ENCODE measurements around the gene GMDS. TPM values are rescaled to one million over a fixed set of nuclear protein-coding genes. Genes with fewer than 3 reads are reported as not detected.

GMDS gene
- total RNA-seq, 1 donor from 2014 or later = 7.8 TPM

DNA sequence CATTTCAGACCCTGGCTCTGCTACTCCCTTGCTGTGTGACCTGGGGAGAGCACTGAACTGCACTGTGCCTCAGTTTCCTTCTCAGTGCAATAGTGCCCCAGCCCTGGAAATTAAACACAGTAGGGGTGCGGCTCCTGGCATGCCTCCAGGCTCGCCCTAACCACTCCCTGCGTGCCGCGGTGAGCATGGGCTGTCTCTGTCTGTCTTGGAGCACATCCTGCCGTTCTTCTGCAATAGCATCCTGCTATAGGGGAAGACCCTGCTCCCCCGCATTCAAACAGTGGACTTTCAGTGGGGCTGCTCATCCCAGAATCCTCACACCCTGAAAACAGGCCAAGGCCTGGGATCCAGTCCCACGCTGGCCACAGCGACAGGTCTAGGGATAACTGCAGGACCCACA, 506.2 kb downstream of the GMDS start:
- Histone ChIP-seq H3K4me1 (ENCODE audit: control insufficient read depth in 3 of 3, insufficient read depth in 3 of 3, low read length in 3 of 3) (no peaks in the 10 kb centered on the region), H3K27me3 (ENCODE audit: control insufficient read depth in 3 of 3, insufficient read depth in 3 of 3, low read length in 3 of 3) (no peaks in the 10 kb centered on the region), H3K27ac (ENCODE audit: low read depth, low read length) (no peak overlapping the region), H3K36me3 (ENCODE audit: control insufficient read depth in 3 of 3, insufficient read depth in 3 of 3, low read length in 3 of 3) (no peaks in the 10 kb centered on the region), H3K4me3 (ENCODE audit: low read length in 3 of 3) (no peak overlapping the region), H3K9me3 (ENCODE audit: control insufficient read depth in 3 of 3, low read length in 3 of 3) (no peaks in the 10 kb centered on the region), H3K9ac (ENCODE audit: low read depth in 1 of 3, low read length in 3 of 3) (no peak overlapping the region)

DNA sequence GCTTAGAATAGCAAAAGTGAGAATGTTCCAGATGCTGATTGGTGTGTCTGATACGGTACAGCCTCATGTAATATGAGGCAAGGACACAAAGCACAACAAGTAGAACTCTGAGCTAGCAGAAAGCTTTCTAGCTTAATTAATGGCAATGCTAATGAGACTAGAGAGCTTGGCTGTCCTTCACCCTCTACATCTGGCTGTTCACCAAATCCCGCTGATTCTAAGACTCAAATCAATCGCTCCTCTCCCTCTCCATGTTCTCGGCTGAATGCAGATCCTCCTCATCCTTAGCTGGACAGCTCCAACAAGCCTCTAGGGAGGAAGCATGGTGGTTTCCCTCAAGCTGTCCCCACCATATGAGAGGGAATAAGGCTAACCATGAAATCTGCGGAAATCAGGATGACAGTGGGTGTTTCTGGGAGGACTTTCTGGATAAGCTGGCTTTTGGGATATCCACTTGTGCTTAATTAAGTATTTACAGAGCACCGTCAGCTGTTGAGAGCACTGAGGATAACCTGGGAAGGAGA, 506.8 kb downstream of the GMDS start:
- Histone ChIP-seq H3K4me1 (ENCODE audit: control insufficient read depth in 3 of 3, insufficient read depth in 3 of 3, low read length in 3 of 3) (no peaks in the 10 kb centered on the region), H3K36me3 (ENCODE audit: control insufficient read depth in 3 of 3, insufficient read depth in 3 of 3, low read length in 3 of 3) (no peaks in the 10 kb centered on the region), H3K4me3 (ENCODE audit: low read length in 3 of 3) (no peak overlapping the region), H3K9ac (ENCODE audit: low read depth in 1 of 3, low read length in 3 of 3) (no peak overlapping the region), H3K27me3 (ENCODE audit: control insufficient read depth in 3 of 3, insufficient read depth in 3 of 3, low read length in 3 of 3) (no peaks in the 10 kb centered on the region), H3K27ac (ENCODE audit: low read depth, low read length) (no peak overlapping the region), H3K9me3 (ENCODE audit: control insufficient read depth in 3 of 3, low read length in 3 of 3) (no peaks in the 10 kb centered on the region)

- Histone ChIP-seq H3K27me3 (ENCODE audit: control insufficient read depth in 3 of 3, insufficient read depth in 3 of 3, low read length in 3 of 3) (no peaks in the 10 kb centered on the region), H3K36me3 (ENCODE audit: control insufficient read depth in 3 of 3, insufficient read depth in 3 of 3, low read length in 3 of 3) (no peaks in the 10 kb centered on the region), H3K9ac (ENCODE audit: low read depth in 1 of 3, low read length in 3 of 3) (no peak overlapping the region), H3K4me3 (ENCODE audit: low read length in 3 of 3) (no peak overlapping the region), H3K27ac (ENCODE audit: low read depth, low read length) (no peak overlapping the region), H3K9me3 (ENCODE audit: control insufficient read depth in 3 of 3, low read length in 3 of 3) (no peaks in the 10 kb centered on the region), H3K4me1 (ENCODE audit: control insufficient read depth in 3 of 3, insufficient read depth in 3 of 3, low read length in 3 of 3) (no peaks in the 10 kb centered on the region)
Measured at GRCh38 chr6:1737463-1738311, 507.7 kb downstream of the GMDS start.

DNA sequence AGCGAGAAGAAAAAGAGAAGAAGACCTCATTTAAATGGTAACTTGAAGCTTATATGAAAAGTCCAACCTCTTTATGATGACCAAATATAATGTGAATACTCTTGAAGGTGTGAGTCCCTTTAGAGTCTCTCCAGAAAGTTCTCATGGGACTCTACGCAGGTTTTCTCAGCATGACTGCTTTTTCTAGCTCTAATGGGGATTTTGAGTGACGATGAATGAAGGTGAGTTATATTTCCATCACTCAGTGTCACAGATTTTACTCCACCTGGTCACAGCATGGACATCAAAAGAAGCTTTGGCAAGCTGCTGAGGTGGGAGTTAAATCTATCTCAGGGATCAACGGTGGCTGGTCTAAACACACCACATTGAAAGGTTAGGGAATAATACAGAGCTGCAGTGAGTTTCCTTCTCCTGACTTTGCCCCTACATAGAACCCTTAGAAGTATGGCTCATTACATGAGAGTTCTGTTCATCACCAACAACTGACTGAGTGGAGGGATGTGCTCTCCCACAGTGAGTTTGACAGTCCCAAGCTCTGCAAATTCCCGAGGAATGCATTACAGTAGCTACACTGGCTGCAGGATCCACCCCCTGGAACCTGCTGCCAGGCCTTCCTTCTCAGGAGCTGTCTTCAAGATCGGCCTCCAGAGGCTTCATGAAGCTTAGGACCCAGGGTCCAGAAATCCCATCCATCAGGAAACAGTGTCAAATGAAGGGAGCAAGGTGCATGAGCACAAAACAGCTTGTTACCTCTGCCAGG, 508.9 kb downstream of the GMDS start:
- Histone ChIP-seq H3K4me1 (ENCODE audit: control insufficient read depth in 3 of 3, insufficient read depth in 3 of 3, low read length in 3 of 3) (no peaks in the 10 kb centered on the region), H3K4me3 (ENCODE audit: low read length in 3 of 3) (no peak overlapping the region), H3K36me3 (ENCODE audit: control insufficient read depth in 3 of 3, insufficient read depth in 3 of 3, low read length in 3 of 3) (no peaks in the 10 kb centered on the region), H3K27me3 (ENCODE audit: control insufficient read depth in 3 of 3, insufficient read depth in 3 of 3, low read length in 3 of 3) (no peaks in the 10 kb centered on the region), H3K27ac (ENCODE audit: low read depth, low read length) (no peak overlapping the region), H3K9ac (ENCODE audit: low read depth in 1 of 3, low read length in 3 of 3) (no peak overlapping the region), H3K9me3 (ENCODE audit: control insufficient read depth in 3 of 3, low read length in 3 of 3) (no peaks in the 10 kb centered on the region)

GRCh38 chr6:1735239-1735803, 510.1 kb downstream of the GMDS start:
- Histone ChIP-seq H3K9ac (ENCODE audit: low read depth in 1 of 3, low read length in 3 of 3) (no peak overlapping the region), H3K27me3 (ENCODE audit: control insufficient read depth in 3 of 3, insufficient read depth in 3 of 3, low read length in 3 of 3) (no peaks in the 10 kb centered on the region), H3K36me3 (ENCODE audit: control insufficient read depth in 3 of 3, insufficient read depth in 3 of 3, low read length in 3 of 3) (peaks cover 0 to 2% (median 0%) of the 10 kb centered on the region in 3 donors), H3K4me1 (ENCODE audit: control insufficient read depth in 3 of 3, insufficient read depth in 3 of 3, low read length in 3 of 3) (no peaks in the 10 kb centered on the region), H3K4me3 (ENCODE audit: low read length in 3 of 3) (no peak overlapping the region), H3K9me3 (ENCODE audit: control insufficient read depth in 3 of 3, low read length in 3 of 3) (peaks cover 0 to 2% (median 0%) of the 10 kb centered on the region in 3 donors), H3K27ac (ENCODE audit: low read depth, low read length) (no peak overlapping the region)

DNA sequence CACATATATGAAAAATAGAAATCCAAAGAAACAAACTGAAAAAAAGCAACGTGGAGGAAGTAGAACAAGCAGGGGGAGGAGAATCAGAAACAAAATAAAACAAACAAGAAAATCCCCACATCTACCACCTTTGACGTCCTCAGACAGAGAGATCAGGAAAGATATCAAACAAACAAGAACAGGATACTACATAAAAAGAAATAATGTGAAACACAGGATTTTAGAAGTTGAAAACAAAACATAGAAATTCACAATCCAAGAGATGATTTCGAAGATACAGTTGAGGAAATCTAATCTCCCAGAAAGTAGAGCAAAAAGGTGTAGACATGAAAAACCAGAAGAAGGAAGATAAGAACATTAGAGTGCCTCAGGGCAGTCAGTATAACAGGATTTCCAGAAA, 514.5 kb downstream of the GMDS start:
- Histone ChIP-seq H3K27me3 (ENCODE audit: control insufficient read depth in 3 of 3, insufficient read depth in 3 of 3, low read length in 3 of 3) (no peaks in the 10 kb centered on the region), H3K9me3 (ENCODE audit: control insufficient read depth in 3 of 3, low read length in 3 of 3) (peaks cover 0 to 2% (median 0%) of the 10 kb centered on the region in 3 donors), H3K9ac (ENCODE audit: low read depth in 1 of 3, low read length in 3 of 3) (no peak overlapping the region), H3K4me1 (ENCODE audit: control insufficient read depth in 3 of 3, insufficient read depth in 3 of 3, low read length in 3 of 3) (no peaks in the 10 kb centered on the region), H3K4me3 (ENCODE audit: low read length in 3 of 3) (no peak overlapping the region), H3K36me3 (ENCODE audit: control insufficient read depth in 3 of 3, insufficient read depth in 3 of 3, low read length in 3 of 3) (peaks cover 0 to 2% (median 0%) of the 10 kb centered on the region in 3 donors), H3K27ac (ENCODE audit: low read depth, low read length) (no peak overlapping the region)

GRCh38 chr6:1729750-1730140, 515.7 kb downstream of the GMDS start:
- peaks cover 0 to 2% (median 0%) of the 10 kb centered on the region in 3 donors for H3K36me3 ChIP-seq (ENCODE audit: control insufficient read depth in 3 of 3, insufficient read depth in 3 of 3, low read length in 3 of 3)
- H3K4me3 ChIP-seq (ENCODE audit: low read length in 3 of 3) = no peak overlapping the region
- H3K27ac ChIP-seq (ENCODE audit: low read depth, low read length) = no peak overlapping the region

GRCh38 chr6:1729133-1729749, 516.2 kb downstream of the GMDS start:
- H3K4me3 ChIP-seq (ENCODE audit: low read length in 3 of 3) = no peak overlapping the region
- no peak overlapping the region for H3K9ac ChIP-seq (ENCODE audit: low read depth in 1 of 3, low read length in 3 of 3)

More at GRCh38 chr6:1729750-1730140, 515.7 kb downstream of the GMDS start:
- Histone ChIP-seq H3K9ac (ENCODE audit: low read depth in 1 of 3, low read length in 3 of 3) (no peak overlapping the region), H3K9me3 (ENCODE audit: control insufficient read depth in 3 of 3, low read length in 3 of 3) (peaks cover 0 to 2% (median 0%) of the 10 kb centered on the region in 3 donors), H3K4me1 (ENCODE audit: control insufficient read depth in 3 of 3, insufficient read depth in 3 of 3, low read length in 3 of 3) (no peaks in the 10 kb centered on the region), H3K27me3 (ENCODE audit: control insufficient read depth in 3 of 3, insufficient read depth in 3 of 3, low read length in 3 of 3) (no peaks in the 10 kb centered on the region)

GRCh38 chr6:1726341-1726768, 519.0 kb downstream of the GMDS start:
- H3K27ac ChIP-seq (ENCODE audit: low read depth, low read length) = no peak overlapping the region
- H3K9ac ChIP-seq (ENCODE audit: low read depth in 1 of 3, low read length in 3 of 3) = no peak overlapping the region
- no peak overlapping the region for H3K4me3 ChIP-seq (ENCODE audit: low read length in 3 of 3)
- no peaks in the 10 kb centered on the region for H3K27me3 ChIP-seq (ENCODE audit: control insufficient read depth in 3 of 3, insufficient read depth in 3 of 3, low read length in 3 of 3)
- peaks cover 0 to 2% (median 0%) of the 10 kb centered on the region in 3 donors for H3K9me3 ChIP-seq (ENCODE audit: control insufficient read depth in 3 of 3, low read length in 3 of 3)
- peaks cover 0 to 2% (median 0%) of the 10 kb centered on the region in 3 donors for H3K36me3 ChIP-seq (ENCODE audit: control insufficient read depth in 3 of 3, insufficient read depth in 3 of 3, low read length in 3 of 3)
- H3K4me1 ChIP-seq (ENCODE audit: control insufficient read depth in 3 of 3, insufficient read depth in 3 of 3, low read length in 3 of 3) = no peaks in the 10 kb centered on the region

More at GRCh38 chr6:1729133-1729749, 516.2 kb downstream of the GMDS start:
- Histone ChIP-seq H3K27me3 (ENCODE audit: control insufficient read depth in 3 of 3, insufficient read depth in 3 of 3, low read length in 3 of 3) (no peaks in the 10 kb centered on the region), H3K9me3 (ENCODE audit: control insufficient read depth in 3 of 3, low read length in 3 of 3) (peaks cover 0 to 2% (median 0%) of the 10 kb centered on the region in 3 donors), H3K4me1 (ENCODE audit: control insufficient read depth in 3 of 3, insufficient read depth in 3 of 3, low read length in 3 of 3) (no peaks in the 10 kb centered on the region), H3K36me3 (ENCODE audit: control insufficient read depth in 3 of 3, insufficient read depth in 3 of 3, low read length in 3 of 3) (peaks cover 0 to 2% (median 0%) of the 10 kb centered on the region in 3 donors), H3K27ac (ENCODE audit: low read depth, low read length) (no peak overlapping the region)

All from skeletal muscle tissue (tissue), 4 donors.